Type B pancreatic cell (in vitro differentiated cells): ENCODE results near the gene TWIST1. TPM values are rescaled to one million over a fixed set of nuclear protein-coding genes. Genes with fewer than 3 reads are reported as not detected.
A peak's percentile ranks its signal among the peaks of the same experiment; 100 is the strongest.

Experiments
- DNase-seq: peaks from one replicate; pipeline ENCODE4 v3.0.0; 2021; ENCODE audit warnings: mixed read lengths; ENCODE audit not compliant: unreplicated experiment; ENCODE audit errors: extremely low spot score
- H3K27ac Mint-ChIP-seq: 2 replicates; pipeline ENCODE4 v1.8.0; 2021; ENCODE audit warnings: mild to moderate bottlenecking, mixed read lengths
- H3K27me3 Mint-ChIP-seq: 2 replicates; pipeline ENCODE4 v1.8.0; 2021; ENCODE audit warnings: mixed read lengths
- H3K36me3 Mint-ChIP-seq: 2 replicates; pipeline ENCODE4 v1.8.0; 2021; ENCODE audit warnings: mixed read lengths
- H3K4me1 Mint-ChIP-seq: one replicate; pipeline ENCODE4 v1.8.0; 2021; ENCODE audit warnings: mixed read lengths; ENCODE audit not compliant: unreplicated experiment
- H3K4me3 Mint-ChIP-seq: 2 replicates; pipeline ENCODE4 v1.8.0; 2021; ENCODE audit warnings: mild to moderate bottlenecking, mixed read lengths
- H3K9me3 Mint-ChIP-seq: 2 replicates; pipeline ENCODE4 v1.8.0; 2021; ENCODE audit warnings: mixed read lengths
- CTCF ChIP-seq: fragments of 200-600 bp; sonication (generic); conservative IDR thresholded peaks from 2 replicates; pipeline ENCODE4 v1.5.0; 2021; ENCODE audit warnings: antibody characterized with exemption, mild to moderate bottlenecking
- total RNA-seq: library from RNA; stranded (reverse); gene quantifications from 2 replicates; pipeline ENCODE4 v1.2.1, GENCODE V29; 2021; ENCODE audit warnings: low replicate concordance

Gene TWIST1
- total RNA-seq, 1 donor from 2014 or later = 121 TPM

- no peak for DNase-seq
- peak overlapping the region; percentile 85 for H3K4me3 Mint-ChIP-seq
- peaks cover 58% of the 10 kb centered on the region for H3K4me1 Mint-ChIP-seq
- H3K36me3 Mint-ChIP-seq = peaks cover 12% of the 10 kb centered on the region
- no peak for TF ChIP-seq CTCF
- H3K27ac Mint-ChIP-seq = peak overlapping the region; percentile 21
- peaks cover 4% of the 10 kb centered on the region for H3K9me3 Mint-ChIP-seq
- peaks cover 97% of the 10 kb centered on the region for H3K27me3 Mint-ChIP-seq
Measured at GRCh38 chr7:19107356-19108146, 9.9 kb downstream of the TWIST1 start.

GRCh38 chr7:19107081-19107355 is 10.4 kb downstream of the TWIST1 start:
- peaks cover 12% of the 10 kb centered on the region for H3K36me3 Mint-ChIP-seq
- no peak for DNase-seq
- H3K4me3 Mint-ChIP-seq = peak overlapping the region; percentile 85
- peaks cover 4% of the 10 kb centered on the region for H3K9me3 Mint-ChIP-seq
- H3K4me1 Mint-ChIP-seq = peaks cover 58% of the 10 kb centered on the region
- peak overlapping the region; percentile 21 for H3K27ac Mint-ChIP-seq
- TF ChIP-seq CTCF = no peak
- H3K27me3 Mint-ChIP-seq = peaks cover 94% of the 10 kb centered on the region

GRCh38 chr7:19106241-19107080 is 11.0 kb downstream of the TWIST1 start:
- Mint-ChIP-seq H3K36me3 (peaks cover 12% of the 10 kb centered on the region), H3K9me3 (peaks cover 4% of the 10 kb centered on the region)

GRCh38 chr7:19105546-19105945 is 11.9 kb downstream of the TWIST1 start:
- H3K27me3 Mint-ChIP-seq = peaks cover 90% of the 10 kb centered on the region
- H3K36me3 Mint-ChIP-seq = peaks cover 7% of the 10 kb centered on the region
- peak overlapping the region; percentile 85 for H3K4me3 Mint-ChIP-seq
- no peak for DNase-seq
- H3K27ac Mint-ChIP-seq = peak overlapping the region; percentile 21
- H3K4me1 Mint-ChIP-seq = peaks cover 44% of the 10 kb centered on the region
- H3K9me3 Mint-ChIP-seq = peaks cover 4% of the 10 kb centered on the region
- no peak for TF ChIP-seq CTCF

More at GRCh38 chr7:19106241-19107080, 11.0 kb downstream of the TWIST1 start:
- peak overlapping the region; percentile 21 for H3K27ac Mint-ChIP-seq
- peaks cover 91% of the 10 kb centered on the region for H3K27me3 Mint-ChIP-seq
- TF ChIP-seq CTCF = no peak
- H3K4me1 Mint-ChIP-seq = peaks cover 53% of the 10 kb centered on the region
- H3K4me3 Mint-ChIP-seq = peak overlapping the region; percentile 85
- no peak for DNase-seq

- no peak for DNase-seq
- Mint-ChIP-seq H3K9me3 (peaks cover 4% of the 10 kb centered on the region), H3K36me3 (peaks cover 7% of the 10 kb centered on the region), H3K27me3 (peaks cover 87% of the 10 kb centered on the region), H3K4me1 (peaks cover 39% of the 10 kb centered on the region), H3K27ac (no peak overlapping the region), H3K4me3 (peak overlapping the region; percentile 53)
- TF ChIP-seq CTCF = no peak
Measured at GRCh38 chr7:19104811-19105210, 12.6 kb downstream of the TWIST1 start.
